ENCODE results near the gene MYH6. TPM values are rescaled to one million over a fixed set of nuclear protein-coding genes. Genes with fewer than 3 reads are reported as not detected.

MYH6 gene
- total RNA-seq, 1 donor from 2014 or later: 0.24 TPM

DNA sequence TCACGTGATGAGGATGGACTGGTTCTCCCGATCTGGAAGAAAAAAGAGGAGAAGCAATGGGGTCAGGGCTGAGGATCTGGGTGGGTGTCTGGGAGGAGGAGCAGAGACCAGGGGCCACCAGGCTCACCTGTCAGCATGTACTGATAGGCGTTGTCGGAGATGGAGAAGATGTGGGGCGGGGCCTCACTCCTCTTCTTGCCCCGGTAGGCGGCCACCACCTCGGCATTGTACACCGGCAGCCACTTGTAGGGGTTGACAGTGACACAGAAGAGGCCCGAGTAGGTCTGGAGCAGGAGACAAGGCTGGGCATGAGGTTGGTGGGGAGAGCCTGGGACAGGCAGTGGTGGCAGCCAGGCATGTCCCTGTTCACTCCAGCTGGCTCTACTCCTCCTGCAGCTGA is 3.0 kb downstream of the MYH6 start:
- Mint-ChIP-seq H3K4me3 (no peak overlapping the region), H3K27me3 (peaks cover 32% of the 10 kb centered on the region), H3K27ac (no peak overlapping the region), H3K4me1 (ENCODE audit: unreplicated experiment) (no peaks in the 10 kb centered on the region), H3K9me3 (no peaks in the 10 kb centered on the region), H3K36me3 (no peaks in the 10 kb centered on the region)
- TF ChIP-seq, protein P1, sequence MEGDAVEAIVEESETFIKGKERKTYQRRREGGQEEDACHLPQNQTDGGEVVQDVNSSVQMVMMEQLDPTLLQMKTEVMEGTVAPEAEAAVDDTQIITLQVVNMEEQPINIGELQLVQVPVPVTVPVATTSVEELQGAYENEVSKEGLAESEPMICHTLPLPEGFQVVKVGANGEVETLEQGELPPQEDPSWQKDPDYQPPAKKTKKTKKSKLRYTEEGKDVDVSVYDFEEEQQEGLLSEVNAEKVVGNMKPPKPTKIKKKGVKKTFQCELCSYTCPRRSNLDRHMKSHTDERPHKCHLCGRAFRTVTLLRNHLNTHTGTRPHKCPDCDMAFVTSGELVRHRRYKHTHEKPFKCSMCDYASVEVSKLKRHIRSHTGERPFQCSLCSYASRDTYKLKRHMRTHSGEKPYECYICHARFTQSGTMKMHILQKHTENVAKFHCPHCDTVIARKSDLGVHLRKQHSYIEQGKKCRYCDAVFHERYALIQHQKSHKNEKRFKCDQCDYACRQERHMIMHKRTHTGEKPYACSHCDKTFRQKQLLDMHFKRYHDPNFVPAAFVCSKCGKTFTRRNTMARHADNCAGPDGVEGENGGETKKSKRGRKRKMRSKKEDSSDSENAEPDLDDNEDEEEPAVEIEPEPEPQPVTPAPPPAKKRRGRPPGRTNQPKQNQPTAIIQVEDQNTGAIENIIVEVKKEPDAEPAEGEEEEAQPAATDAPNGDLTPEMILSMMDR (conservative IDR thresholded peaks at IDR 0.05): no peak
- no peak for DNase-seq (ENCODE audit: extremely low spot score, unreplicated experiment)

DNA sequence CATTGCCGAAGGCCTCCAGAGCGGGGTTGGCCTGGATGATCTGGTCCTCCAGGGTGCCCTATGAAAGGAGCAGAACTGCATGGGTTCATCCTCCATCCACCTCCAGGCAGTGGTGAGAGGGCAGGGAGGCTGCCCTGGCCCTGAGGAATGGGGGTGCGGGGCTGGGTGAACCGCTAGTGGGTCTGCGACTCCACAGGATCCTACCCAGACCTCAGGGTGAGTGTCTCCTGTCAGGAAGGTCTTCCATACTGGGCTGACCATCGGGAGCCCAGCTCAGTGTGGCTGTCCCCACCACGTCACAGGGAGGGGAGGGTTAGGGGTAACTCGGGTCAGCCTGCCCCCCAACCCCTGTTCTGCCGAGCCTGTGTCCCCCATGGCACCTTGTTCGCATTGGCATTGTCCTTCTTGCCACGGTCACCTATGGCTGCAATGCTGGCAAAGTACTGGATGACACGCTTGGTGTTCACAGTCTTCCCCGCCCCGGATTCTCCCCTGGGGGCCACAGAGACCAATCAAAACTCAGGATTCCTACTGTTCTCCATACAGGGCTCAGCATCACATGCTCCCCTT is 3.7 kb downstream of the MYH6 start:
- Mint-ChIP-seq H3K9me3 (no peaks in the 10 kb centered on the region), H3K36me3 (no peaks in the 10 kb centered on the region), H3K27me3 (peaks cover 32% of the 10 kb centered on the region), H3K27ac (no peak overlapping the region), H3K4me1 (ENCODE audit: unreplicated experiment) (peaks cover 6% of the 10 kb centered on the region), H3K4me3 (no peak overlapping the region)
- TF ChIP-seq, protein P1 (conservative IDR thresholded peaks at IDR 0.05): no peak
- no peak for DNase-seq (ENCODE audit: extremely low spot score, unreplicated experiment)

DNA sequence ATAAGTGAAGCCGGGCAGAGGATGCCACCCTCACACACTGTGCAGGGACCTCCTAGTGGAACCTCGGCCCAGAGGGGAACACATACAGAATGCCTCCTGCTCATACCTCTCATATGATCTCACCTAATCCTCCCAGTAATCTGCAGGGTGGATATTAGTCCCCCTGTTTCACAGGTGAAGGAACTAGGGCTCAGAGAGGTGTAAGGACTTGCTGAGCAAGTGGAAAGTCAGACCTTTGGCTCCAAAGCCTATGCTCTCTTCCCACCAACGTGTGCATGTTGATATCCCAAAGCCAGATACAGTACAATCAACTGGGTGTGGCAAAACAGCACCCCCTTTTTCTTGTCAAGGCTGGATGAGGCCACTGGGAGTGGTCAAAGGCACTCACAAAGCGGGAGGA is 4.2 kb downstream of the MYH6 start:
- Mint-ChIP-seq H3K9me3 (no peaks in the 10 kb centered on the region), H3K36me3 (no peaks in the 10 kb centered on the region), H3K4me1 (ENCODE audit: unreplicated experiment) (peaks cover 9% of the 10 kb centered on the region), H3K27ac (no peak overlapping the region), H3K4me3 (no peak overlapping the region), H3K27me3 (peaks cover 31% of the 10 kb centered on the region)
- TF ChIP-seq, protein P1 (conservative IDR thresholded peaks at IDR 0.05): no peak
- DNase-seq (ENCODE audit: extremely low spot score, unreplicated experiment): no peak

DNA sequence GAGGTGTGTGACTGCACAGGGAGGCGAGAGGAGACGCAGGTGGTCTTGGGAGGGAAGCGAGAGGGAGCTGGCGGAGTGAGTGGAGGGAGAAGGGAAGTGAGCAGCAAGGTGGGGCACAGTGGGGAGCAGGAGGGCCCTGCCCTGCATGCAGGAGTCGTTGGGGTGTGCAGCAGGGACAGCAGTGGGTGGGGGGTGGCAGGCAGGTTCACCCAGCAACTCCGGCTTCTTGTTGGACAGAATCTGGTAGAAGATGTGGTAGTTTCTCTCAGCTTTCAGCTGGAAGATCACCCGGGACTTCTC is 5.0 kb downstream of the MYH6 start:
- Mint-ChIP-seq H3K4me1 (ENCODE audit: unreplicated experiment) (peaks cover 9% of the 10 kb centered on the region), H3K9me3 (no peaks in the 10 kb centered on the region), H3K27ac (no peak overlapping the region), H3K4me3 (no peak overlapping the region), H3K36me3 (no peaks in the 10 kb centered on the region), H3K27me3 (peaks cover 30% of the 10 kb centered on the region)
- DNase-seq (ENCODE audit: extremely low spot score, unreplicated experiment): no peak
- TF ChIP-seq, protein P1 (conservative IDR thresholded peaks at IDR 0.05): no peak

DNA sequence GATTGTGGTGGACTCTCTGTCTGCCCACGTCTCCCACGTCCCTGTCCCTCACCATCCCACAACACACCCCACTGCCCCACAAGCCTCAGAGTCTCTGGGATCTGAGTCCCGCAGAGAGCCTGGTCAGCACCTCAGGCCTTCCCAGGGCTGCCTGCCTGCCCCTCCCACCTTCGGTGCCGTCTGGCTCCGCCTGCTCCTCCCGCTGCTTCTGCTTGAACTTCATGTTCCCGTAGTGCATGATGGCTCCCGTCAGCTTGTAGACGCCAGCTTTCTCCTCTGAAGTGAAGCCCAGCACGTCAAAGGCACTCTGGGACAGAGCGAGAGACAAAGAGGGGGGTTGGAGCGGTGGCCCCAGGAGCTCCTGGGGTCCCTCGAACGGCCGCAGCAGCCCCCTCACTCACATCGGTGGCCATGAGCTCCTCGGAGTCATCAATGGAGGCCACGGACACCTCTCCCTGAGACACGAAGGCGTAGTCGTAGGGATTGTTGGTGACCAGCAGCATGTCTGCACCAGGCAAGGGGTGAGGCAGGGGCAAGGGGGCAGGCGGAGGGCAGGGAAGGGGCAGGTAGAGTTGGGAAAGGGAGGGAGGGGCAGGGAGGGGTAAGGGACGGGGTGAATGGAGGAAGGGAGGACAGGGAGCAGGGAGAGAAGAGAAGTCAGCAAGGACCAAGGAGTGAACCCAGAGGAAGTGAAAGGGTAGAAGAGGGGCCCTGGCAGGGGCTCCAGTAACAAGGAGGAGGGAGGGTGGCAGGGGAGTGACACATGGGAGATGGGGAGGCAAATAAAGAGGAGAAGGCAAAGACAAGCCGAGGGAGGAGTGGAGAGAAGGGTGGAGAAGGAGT is 5.6 kb downstream of the MYH6 start:
- Mint-ChIP-seq H3K4me3 (no peak overlapping the region), H3K4me1 (ENCODE audit: unreplicated experiment) (peaks cover 9% of the 10 kb centered on the region), H3K27me3 (peaks cover 26% of the 10 kb centered on the region), H3K36me3 (no peaks in the 10 kb centered on the region), H3K9me3 (no peaks in the 10 kb centered on the region), H3K27ac (no peak overlapping the region)
- no peak for DNase-seq (ENCODE audit: extremely low spot score, unreplicated experiment)
- TF ChIP-seq, protein P1 (conservative IDR thresholded peaks at IDR 0.05): no peak

All from type B pancreatic cell (in vitro differentiated cells).